H1 (cell line): ENCODE measurements around the gene MSANTD2.
A peak's percentile ranks its signal among the peaks of the same experiment; 100 is the strongest.

Experiments
- ATF2 ChIP-seq: IDR thresholded peaks from 2 replicates; pipeline ENCODE4 v1.6.1; 2012; ENCODE audit warnings: low read length, inconsistent platforms
- BCL11A ChIP-seq, 2 experiments: IDR thresholded peaks; one replicate each; pipeline ENCODE4 v1.6.1; 2011; ENCODE audit warnings: low read depth in 2 of 2, low read length in 2 of 2, mild to moderate bottlenecking in 2 of 2
- EZH2 ChIP-seq: fragments of 200-600 bp; sonication (generic); IDR thresholded peaks from 2 replicates; pipeline ENCODE4 v1.7.1; 2012; ENCODE audit warnings: low read depth, mild to moderate bottlenecking, moderate library complexity, low read length, inconsistent platforms; ENCODE audit not compliant: severe bottlenecking
- GABPA ChIP-seq: IDR thresholded peaks from 2 replicates; pipeline ENCODE4 v1.6.1; 2011; ENCODE audit warnings: mild to moderate bottlenecking, low read length, moderate library complexity, borderline replicate concordance; ENCODE audit not compliant: insufficient read depth
- POLR2A ChIP-seq, 2 experiments: IDR thresholded peaks; 1 replicate in 1 of 2; 2 replicates in 1 of 2; pipeline ENCODE4 v1.6.1; 2011; ENCODE audit warnings: low read depth in 2 of 2, low read length in 2 of 2, mild to moderate bottlenecking in 2 of 2; ENCODE audit errors: control extremely low read depth in 1 of 2
- POLR2AphosphoS5 ChIP-seq: IDR thresholded peaks from 2 replicates; pipeline ENCODE4 v1.6.1; 2011; ENCODE audit warnings: low read depth, low read length
- RFX5 ChIP-seq: IDR thresholded peaks from 2 replicates; pipeline ENCODE4 v1.6.1; 2011; ENCODE audit warnings: low read depth, low read length, improper control_type of control experiment, borderline replicate concordance
- SIRT6 ChIP-seq: IDR thresholded peaks from one replicate; pipeline ENCODE4 v1.7.1; 2012; ENCODE audit warnings: low read length, inconsistent platforms
- SUZ12 ChIP-seq: fragments of 200-600 bp; sonication (generic); IDR thresholded peaks from 2 replicates; pipeline ENCODE4 v1.6.1; 2012; ENCODE audit warnings: mild to moderate bottlenecking, inconsistent platforms, low read length, moderate library complexity, mixed read lengths
- TAF1 ChIP-seq: IDR thresholded peaks from 2 replicates; pipeline ENCODE4 v1.6.1; 2011; ENCODE audit warnings: mild to moderate bottlenecking, low read depth, low read length
- TEAD4 ChIP-seq: IDR thresholded peaks from 2 replicates; pipeline ENCODE4 v1.6.1; 2012; ENCODE audit warnings: low read depth, low read length, inconsistent platforms, mixed read lengths
- YY1 ChIP-seq: IDR thresholded peaks from 2 replicates; pipeline ENCODE4 v1.6.1; 2011; ENCODE audit warnings: low read depth, mild to moderate bottlenecking, low read length
- TF ChIP-seq, protein P1 (sequence below), 3 experiments: IDR thresholded peaks; 1 replicate in 2 of 3; 2 replicates in 1 of 3; pipeline versions ENCODE4 v1.5.1 to v1.6.1; 2011; ENCODE audit warnings: low read length in 3 of 3, mild to moderate bottlenecking in 3 of 3, inconsistent platforms in 2 of 3, low read depth in 1 of 3, moderate library complexity in 1 of 3; ENCODE audit not compliant: insufficient read depth in 1 of 3; ENCODE audit errors: control extremely low read depth in 1 of 3
- TF ChIP-seq, protein P2 (sequence below): IDR thresholded peaks from 2 replicates; pipeline ENCODE4 v1.6.1; 2012; ENCODE audit warnings: inconsistent platforms

GRCh38 chr11:124846070-124846673 lies 46.0 kb upstream of the MSANTD2 start:
- TF ChIP-seq, protein P1, sequence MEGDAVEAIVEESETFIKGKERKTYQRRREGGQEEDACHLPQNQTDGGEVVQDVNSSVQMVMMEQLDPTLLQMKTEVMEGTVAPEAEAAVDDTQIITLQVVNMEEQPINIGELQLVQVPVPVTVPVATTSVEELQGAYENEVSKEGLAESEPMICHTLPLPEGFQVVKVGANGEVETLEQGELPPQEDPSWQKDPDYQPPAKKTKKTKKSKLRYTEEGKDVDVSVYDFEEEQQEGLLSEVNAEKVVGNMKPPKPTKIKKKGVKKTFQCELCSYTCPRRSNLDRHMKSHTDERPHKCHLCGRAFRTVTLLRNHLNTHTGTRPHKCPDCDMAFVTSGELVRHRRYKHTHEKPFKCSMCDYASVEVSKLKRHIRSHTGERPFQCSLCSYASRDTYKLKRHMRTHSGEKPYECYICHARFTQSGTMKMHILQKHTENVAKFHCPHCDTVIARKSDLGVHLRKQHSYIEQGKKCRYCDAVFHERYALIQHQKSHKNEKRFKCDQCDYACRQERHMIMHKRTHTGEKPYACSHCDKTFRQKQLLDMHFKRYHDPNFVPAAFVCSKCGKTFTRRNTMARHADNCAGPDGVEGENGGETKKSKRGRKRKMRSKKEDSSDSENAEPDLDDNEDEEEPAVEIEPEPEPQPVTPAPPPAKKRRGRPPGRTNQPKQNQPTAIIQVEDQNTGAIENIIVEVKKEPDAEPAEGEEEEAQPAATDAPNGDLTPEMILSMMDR (IDR thresholded peaks at IDR 0.05; ENCODE audit: control extremely low read depth in 1 of 3, insufficient read depth in 1 of 3, low read depth in 1 of 3, low read length in 3 of 3): no peak
- no peak for TF ChIP-seq GABPA
- TF ChIP-seq RFX5: no peak
- peak; percentile 38 for TF ChIP-seq EZH2
- no peak for TF ChIP-seq POLR2A (IDR thresholded peaks at IDR 0.05; ENCODE audit: control extremely low read depth in 1 of 2, low read depth in 2 of 2, low read length in 2 of 2)
- peak; percentile 25; the same call in 1 of the 2 replicates for TF ChIP-seq SUZ12
- TF ChIP-seq ATF2: no peak
- no peak for TF ChIP-seq POLR2AphosphoS5
- no peak for TF ChIP-seq TAF1
- TF ChIP-seq, protein P2, sequence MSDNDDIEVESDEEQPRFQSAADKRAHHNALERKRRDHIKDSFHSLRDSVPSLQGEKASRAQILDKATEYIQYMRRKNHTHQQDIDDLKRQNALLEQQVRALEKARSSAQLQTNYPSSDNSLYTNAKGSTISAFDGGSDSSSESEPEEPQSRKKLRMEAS: no peak
- TF ChIP-seq SIRT6: no peak
- TF ChIP-seq TEAD4: no peak
- no peak for TF ChIP-seq YY1
- no peak for TF ChIP-seq BCL11A (IDR thresholded peaks at IDR 0.05; ENCODE audit: low read depth in 2 of 2, low read length in 2 of 2)
